GM12891 (cell line): ENCODE results near the gene WAPL.

Experiments used
- POLR2A ChIP-seq: IDR thresholded peaks from 2 replicates; pipeline ENCODE4 v1.6.1; 2011; ENCODE audit warnings: low read depth, low read length, control low read depth
- TAF1 ChIP-seq: IDR thresholded peaks from 2 replicates; pipeline ENCODE4 v1.6.1; 2011; ENCODE audit warnings: low read depth, low read length, control low read depth

GRCh38 chr10:86498598-86498997 is 23.0 kb downstream of the WAPL start:
- TF ChIP-seq POLR2A (no peak), TAF1 (no peak)
